A549 (cell line): Measurements from ENCODE around the gene ATP1B1. TPM values are rescaled to one million over a fixed set of nuclear protein-coding genes. Genes with fewer than 3 reads are reported as not detected.

ENCODE experiments used
- ATAC-seq, 2 experiments: fragments of 200-7000 bp in 1 of 2; fragments of >200 bp in 1 of 2; cut with Nextera tagmentation in 1 of 2; cut with Tn5 transposase in 1 of 2; 3 replicates each; pipeline versions ENCODE4 v1.8.0 to v1.9.1; 2018 to 2020; ENCODE audit warnings: mild to moderate bottlenecking in 1 of 2, moderate library complexity in 1 of 2
- CTCF ChIA-PET: fragments of 300-600 bp; sonication (Branson Sonifier 250); formaldehyde crosslinking; extraction: SDS; loops from one replicate; lab custom pipeline; 2021; ENCODE audit warnings: antibody characterized with exemption, inconsistent platforms; lab: Yijun Ruan, JAX
- POLR2A ChIA-PET: fragments of 350-600 bp; formaldehyde crosslinking; extraction: SDS; loops from one replicate; lab custom pipeline; 2021; ENCODE audit warnings: antibody characterized with exemption, inconsistent platforms; lab: Yijun Ruan, JAX
- DNase-seq, 2 experiments: peaks; one replicate each; pipeline versions ENCODE4 v3.0.0 to v3.0.0-alpha.2; 2011 to 2016; ENCODE audit warnings: low read depth in 1 of 2, low spot score in 1 of 2
- FAIRE-seq: peaks from 2 replicates; lab custom pipeline; 2011; peaks lifted over from hg19 to GRCh38; lab: Jason Lieb, UNC
- H3K27ac ChIP-seq, 2 experiments: fragments of >200 bp; sonication (Bioruptor Twin); formaldehyde crosslinking; 3 replicates each; pipeline ENCODE4 v1.5.1; 2016 to 2017
- H3K4me1 ChIP-seq: fragments of >200 bp; sonication (Bioruptor Twin); formaldehyde crosslinking; 3 replicates; pipeline ENCODE4 v1.6.1; 2016
- H3K4me2 ChIP-seq: fragments of >200 bp; sonication (Bioruptor Twin); formaldehyde crosslinking; 3 replicates; pipeline ENCODE4 v1.6.1; 2016
- H3K4me3 ChIP-seq: fragments of >200 bp; sonication (Bioruptor Twin); formaldehyde crosslinking; 3 replicates; pipeline ENCODE4 v1.5.1; 2016
- H3K9me3 ChIP-seq: fragments of >200 bp; sonication (Bioruptor Twin); formaldehyde crosslinking; 3 replicates; pipeline ENCODE4 v1.6.1; 2016
- BHLHE40 ChIP-seq: IDR thresholded peaks from 2 replicates; pipeline ENCODE4 v1.6.1; 2012; ENCODE audit warnings: low read depth, low read length, inconsistent platforms
- CHD4 ChIP-seq: fragments of 200-600 bp; sonication (generic); IDR thresholded peaks from 2 replicates; pipeline ENCODE4 v1.6.1; 2016; ENCODE audit warnings: antibody characterized with exemption, mild to moderate bottlenecking, borderline replicate concordance
- E2F6 ChIP-seq: IDR thresholded peaks from 2 replicates; pipeline ENCODE4 v1.6.1; 2012; ENCODE audit warnings: low read depth, borderline replicate concordance
- EHF ChIP-seq: fragments of 250-450 bp; sonication (Bioruptor Pico); IDR thresholded peaks from 2 replicates; pipeline ENCODE4 v1.5.0; 2020; ENCODE audit warnings: mild to moderate bottlenecking
- EHMT2 ChIP-seq: fragments of 200-600 bp; sonication (generic); IDR thresholded peaks from 2 replicates; pipeline ENCODE4 v1.6.1; 2016; ENCODE audit warnings: antibody characterized with exemption, low read depth, mild to moderate bottlenecking, moderate library complexity
- ESRRA ChIP-seq: fragments of 150-350 bp; IDR thresholded peaks from 2 replicates; pipeline ENCODE4 v1.6.1; 2014; ENCODE audit warnings: mild to moderate bottlenecking, low read length, borderline replicate concordance
- FOSL2 ChIP-seq, 2 experiments: fragments of 450-650 bp in 1 of 2; fragments of >200 bp in 1 of 2; sonication (Bioruptor Twin) in 1 of 2; formaldehyde crosslinking; IDR thresholded peaks; 2 replicates each; pipeline versions ENCODE4 v1.5.0 to v1.6.1; 2016 to 2020; ENCODE audit warnings: mild to moderate bottlenecking in 1 of 2, moderate library complexity in 1 of 2
- FOXS1 ChIP-seq: fragments of 250-450 bp; sonication (Bioruptor Pico); IDR thresholded peaks from 2 replicates; pipeline ENCODE4 v1.5.0; 2020; ENCODE audit warnings: mild to moderate bottlenecking, moderate library complexity
- GATA3 ChIP-seq: IDR thresholded peaks from 2 replicates; pipeline ENCODE4 v1.6.1; 2012; ENCODE audit warnings: borderline replicate concordance
- HES2 ChIP-seq: fragments of >200 bp; sonication (Bioruptor Twin); formaldehyde crosslinking; IDR thresholded peaks from 2 replicates; pipeline ENCODE4 v1.6.1; 2016
- HEYL ChIP-seq: fragments of 250-450 bp; sonication (Bioruptor Pico); IDR thresholded peaks from 2 replicates; pipeline ENCODE4 v1.8.0; 2021; ENCODE audit warnings: mild to moderate bottlenecking, moderate library complexity
- HOXB5 ChIP-seq: fragments of 250-450 bp; sonication (Bioruptor Pico); IDR thresholded peaks from 2 replicates; pipeline ENCODE4 v1.5.0; 2020; ENCODE audit warnings: mild to moderate bottlenecking, moderate library complexity
- JUN ChIP-seq, 2 experiments: fragments of >200 bp; sonication (Bioruptor Twin); formaldehyde crosslinking; IDR thresholded peaks; 2 replicates in 1 of 2; 3 replicates in 1 of 2; pipeline ENCODE4 v1.6.1; 2016 to 2017
- JUNB ChIP-seq: fragments of >200 bp; sonication (Bioruptor Twin); formaldehyde crosslinking; IDR thresholded peaks from 2 replicates; pipeline ENCODE4 v1.6.1; 2016
- KDM1A ChIP-seq: fragments of 200-600 bp; sonication (generic); IDR thresholded peaks from 2 replicates; pipeline ENCODE4 v1.6.1; 2016; ENCODE audit warnings: low read depth, mild to moderate bottlenecking
- KDM5A ChIP-seq: fragments of 200-600 bp; sonication (generic); IDR thresholded peaks from 2 replicates; pipeline ENCODE4 v1.6.1; 2016; ENCODE audit warnings: antibody characterized with exemption, mild to moderate bottlenecking
- MAFK ChIP-seq: fragments of 450-650 bp; IDR thresholded peaks from 2 replicates; pipeline ENCODE4 v1.6.1; 2014; ENCODE audit not compliant: partially characterized antibody
- MAZ ChIP-seq: fragments of 150-350 bp; IDR thresholded peaks from 2 replicates; pipeline ENCODE4 v1.6.1; 2014; ENCODE audit warnings: antibody characterized with exemption, low read depth, low read length, borderline replicate concordance
- PHF8 ChIP-seq: fragments of 200-600 bp; sonication (generic); IDR thresholded peaks from 2 replicates; pipeline ENCODE4 v1.6.1; 2016; ENCODE audit warnings: low read depth, mild to moderate bottlenecking, antibody characterized with exemption, moderate library complexity, borderline replicate concordance
- POLR2A ChIP-seq: IDR thresholded peaks from 2 replicates; pipeline ENCODE4 v1.6.1; 2012; ENCODE audit warnings: mild to moderate bottlenecking, low read length
- RAD21 ChIP-seq, 2 experiments: fragments of >200 bp in 1 of 2; sonication (Bioruptor Twin) in 1 of 2; formaldehyde crosslinking in 1 of 2; IDR thresholded peaks in 1 of 2; conservative IDR thresholded peaks in 1 of 2; 2 replicates in 1 of 2; 3 replicates in 1 of 2; pipeline ENCODE4 v1.6.1; 2012 to 2018; ENCODE audit warnings: inconsistent platforms in 1 of 2
- RARB ChIP-seq: fragments of 250-450 bp; sonication (Bioruptor Pico); IDR thresholded peaks from 2 replicates; pipeline ENCODE4 v1.8.0; 2021; ENCODE audit warnings: mild to moderate bottlenecking, moderate library complexity
- RCOR1 ChIP-seq: fragments of 150-350 bp; IDR thresholded peaks from 2 replicates; pipeline ENCODE4 v1.6.1; 2014; ENCODE audit warnings: antibody characterized with exemption, low read length, low read depth
- RFX5 ChIP-seq: fragments of 450-650 bp; IDR thresholded peaks from 2 replicates; pipeline ENCODE4 v1.7.1; 2014; ENCODE audit warnings: antibody characterized with exemption, mild to moderate bottlenecking, moderate library complexity
- SMC3 ChIP-seq: fragments of >200 bp; sonication (Bioruptor Twin); formaldehyde crosslinking; IDR thresholded peaks from 3 replicates; pipeline ENCODE4 v1.6.1; 2018; ENCODE audit warnings: inconsistent platforms
- TFCP2L1 ChIP-seq: fragments of 250-450 bp; sonication (Bioruptor Pico); IDR thresholded peaks from 2 replicates; pipeline ENCODE4 v1.5.0; 2021; ENCODE audit warnings: mild to moderate bottlenecking
- ZFP36 ChIP-seq: fragments of 450-650 bp; IDR thresholded peaks from 2 replicates; pipeline ENCODE4 v1.6.1; 2014; ENCODE audit warnings: borderline replicate concordance; ENCODE audit not compliant: partially characterized antibody
- WGBS: methylation state at CpG from one replicate; pipeline ENCODE4 v1.1.6; 2017; ENCODE audit errors: missing lambda C conversion rate; 5-methylcytosine and 5-hydroxymethylcytosine counted together
- polyA minus RNA-seq: library from RNA; depleted of rRNA, polyadenylated mRNA; stranded (reverse); fragments of >200 nt; gene quantifications from 2 replicates; pipeline ENCODE4 v1.2.3, GENCODE V29; 2011; rRNA and poly(A)+ RNA removed
- polyA plus RNA-seq, 4 experiments: library from polyadenylated mRNA; depleted of rRNA in 3 of 4; stranded (reverse); fragments of >200 nt; fragmentation: RNase III in 1 of 4; extraction: RNeasy Plus Mini Kit Qiagen cat#74134 plus additional on column Dnase treatment in 1 of 4; gene quantifications; 2 replicates in 3 of 4; 3 replicates in 1 of 4; pipeline ENCODE4 v1.2.3, GENCODE V29; 2011 to 2017
- TF ChIP-seq, protein P1 (sequence below): fragments of 200-600 bp; sonication (generic); IDR thresholded peaks from 2 replicates; pipeline ENCODE4 v1.6.1; 2016; ENCODE audit warnings: antibody characterized with exemption, mild to moderate bottlenecking, moderate library complexity
- TF ChIP-seq, protein P2 (sequence below): fragments of 450-650 bp; IDR thresholded peaks from 2 replicates; pipeline ENCODE4 v1.6.1; 2014; ENCODE audit warnings: antibody characterized with exemption
- TF ChIP-seq, protein P3 (sequence below): fragments of >200 bp; sonication (Bioruptor Twin); formaldehyde crosslinking; IDR thresholded peaks from 3 replicates; pipeline ENCODE4 v1.5.1; 2016
- TF ChIP-seq, protein P4 (sequence below): fragments of 250-450 bp; sonication (Bioruptor Pico); IDR thresholded peaks from 2 replicates; pipeline ENCODE4 v1.5.0; 2020; ENCODE audit warnings: low read depth, mild to moderate bottlenecking, moderate library complexity

ATP1B1 gene
- 323 and 377 TPM in 2 replicates for polyA plus RNA-seq (2011; rRNA removed)
- 74.7 and 88.8 TPM in 2 replicates for polyA plus RNA-seq (2012; cell fraction: cytosol; rRNA removed)
- 51.7 and 61.3 TPM in 2 replicates for polyA plus RNA-seq (2012; cell fraction: nucleus; rRNA removed)
- 215 to 313 TPM (median 303 TPM) in 3 replicates for polyA plus RNA-seq (2017; fragmentation: RNase III; extraction: RNeasy Plus Mini Kit Qiagen cat#74134 plus additional on column Dnase treatment)
- 112 and 115 TPM in 2 replicates for polyA minus RNA-seq

- Histone ChIP-seq H3K27ac (peak within 1 kb of the TSS; percentile 96 to 98), H3K4me2 (peak within 1 kb of the TSS; percentile 98), H3K4me3 (peak within 1 kb of the TSS; percentile 92), H3K4me1 (peaks cover 43% of the 10 kb centered on the region), H3K9me3 (no peaks in the 10 kb centered on the region)
- peak; percentile 90 to 91 for DNase-seq
- peak; percentile 63 to 83 for ATAC-seq
- 0% methylated on average over 11 of the region's 100 CpGs for WGBS
- ChIA-PET POLR2A (interaction anchor here (0.7 to 2.5 kb wide), 22 partner anchors 8 to 507 kb away, joined by 3 to 9 read pairs (median 3); partner anchors contain the start of genes BLZF1 and NME7), CTCF (interaction anchor here (0.6 to 3.1 kb wide), 5 partner anchors 21 to 503 kb away, joined by 3 to 18 read pairs (median 14); no protein-coding TSS in a partner anchor)
- no peak for FAIRE-seq
- TF ChIP-seq ZFP36 (no peak), BHLHE40 (no peak), MAFK (no peak), EHF (CRISPR knock-in tag) (no peak), FOSL2 (IDR thresholded peaks at IDR 0.05) (no peak), FOSL2 (CRISPR knock-in tag; IDR thresholded peaks at IDR 0.05) (no peak), RCOR1 (no peak), GATA3 (peak; percentile 39; the same call in 1 of the 2 replicates), CHD4 (no peak), E2F6 (0 out of 2 replicates have a peak, but pooled peaks have one; percentile 3), JUN (IDR thresholded peaks at IDR 0.05) (peak; percentile 94 to 95), MAZ (peak; percentile 32; the same call in 1 of the 2 replicates), RAD21 (conservative IDR thresholded peaks at IDR 0.05 in 1 of 2, IDR thresholded peaks at IDR 0.05 in 1 of 2) (peak; percentile 10 to 50; a peak in 3 of 5 replicates), RFX5 (no peak), PHF8 (peak; percentile 70), HOXB5 (no peak), FOXS1 (no peak), HEYL (CRISPR knock-in tag) (no peak), ESRRA (no peak), HES2 (no peak), POLR2A (peak; percentile 97), KDM1A (no peak), SMC3 (peak; percentile 10; the same call in 1 of the 3 replicates), EHMT2 (no peak), KDM5A (no peak), RARB (CRISPR knock-in tag) (no peak), TFCP2L1 (CRISPR knock-in tag) (peak; percentile 82; the same call in 1 of the 2 replicates), JUNB (no peak)
- TF ChIP-seq, protein P1, sequence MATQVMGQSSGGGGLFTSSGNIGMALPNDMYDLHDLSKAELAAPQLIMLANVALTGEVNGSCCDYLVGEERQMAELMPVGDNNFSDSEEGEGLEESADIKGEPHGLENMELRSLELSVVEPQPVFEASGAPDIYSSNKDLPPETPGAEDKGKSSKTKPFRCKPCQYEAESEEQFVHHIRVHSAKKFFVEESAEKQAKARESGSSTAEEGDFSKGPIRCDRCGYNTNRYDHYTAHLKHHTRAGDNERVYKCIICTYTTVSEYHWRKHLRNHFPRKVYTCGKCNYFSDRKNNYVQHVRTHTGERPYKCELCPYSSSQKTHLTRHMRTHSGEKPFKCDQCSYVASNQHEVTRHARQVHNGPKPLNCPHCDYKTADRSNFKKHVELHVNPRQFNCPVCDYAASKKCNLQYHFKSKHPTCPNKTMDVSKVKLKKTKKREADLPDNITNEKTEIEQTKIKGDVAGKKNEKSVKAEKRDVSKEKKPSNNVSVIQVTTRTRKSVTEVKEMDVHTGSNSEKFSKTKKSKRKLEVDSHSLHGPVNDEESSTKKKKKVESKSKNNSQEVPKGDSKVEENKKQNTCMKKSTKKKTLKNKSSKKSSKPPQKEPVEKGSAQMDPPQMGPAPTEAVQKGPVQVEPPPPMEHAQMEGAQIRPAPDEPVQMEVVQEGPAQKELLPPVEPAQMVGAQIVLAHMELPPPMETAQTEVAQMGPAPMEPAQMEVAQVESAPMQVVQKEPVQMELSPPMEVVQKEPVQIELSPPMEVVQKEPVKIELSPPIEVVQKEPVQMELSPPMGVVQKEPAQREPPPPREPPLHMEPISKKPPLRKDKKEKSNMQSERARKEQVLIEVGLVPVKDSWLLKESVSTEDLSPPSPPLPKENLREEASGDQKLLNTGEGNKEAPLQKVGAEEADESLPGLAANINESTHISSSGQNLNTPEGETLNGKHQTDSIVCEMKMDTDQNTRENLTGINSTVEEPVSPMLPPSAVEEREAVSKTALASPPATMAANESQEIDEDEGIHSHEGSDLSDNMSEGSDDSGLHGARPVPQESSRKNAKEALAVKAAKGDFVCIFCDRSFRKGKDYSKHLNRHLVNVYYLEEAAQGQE: peak; percentile 21; the same call in 1 of the 2 replicates
- TF ChIP-seq, protein P2, sequence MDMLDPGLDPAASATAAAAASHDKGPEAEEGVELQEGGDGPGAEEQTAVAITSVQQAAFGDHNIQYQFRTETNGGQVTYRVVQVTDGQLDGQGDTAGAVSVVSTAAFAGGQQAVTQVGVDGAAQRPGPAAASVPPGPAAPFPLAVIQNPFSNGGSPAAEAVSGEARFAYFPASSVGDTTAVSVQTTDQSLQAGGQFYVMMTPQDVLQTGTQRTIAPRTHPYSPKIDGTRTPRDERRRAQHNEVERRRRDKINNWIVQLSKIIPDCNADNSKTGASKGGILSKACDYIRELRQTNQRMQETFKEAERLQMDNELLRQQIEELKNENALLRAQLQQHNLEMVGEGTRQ: no peak
- TF ChIP-seq, protein P3, sequence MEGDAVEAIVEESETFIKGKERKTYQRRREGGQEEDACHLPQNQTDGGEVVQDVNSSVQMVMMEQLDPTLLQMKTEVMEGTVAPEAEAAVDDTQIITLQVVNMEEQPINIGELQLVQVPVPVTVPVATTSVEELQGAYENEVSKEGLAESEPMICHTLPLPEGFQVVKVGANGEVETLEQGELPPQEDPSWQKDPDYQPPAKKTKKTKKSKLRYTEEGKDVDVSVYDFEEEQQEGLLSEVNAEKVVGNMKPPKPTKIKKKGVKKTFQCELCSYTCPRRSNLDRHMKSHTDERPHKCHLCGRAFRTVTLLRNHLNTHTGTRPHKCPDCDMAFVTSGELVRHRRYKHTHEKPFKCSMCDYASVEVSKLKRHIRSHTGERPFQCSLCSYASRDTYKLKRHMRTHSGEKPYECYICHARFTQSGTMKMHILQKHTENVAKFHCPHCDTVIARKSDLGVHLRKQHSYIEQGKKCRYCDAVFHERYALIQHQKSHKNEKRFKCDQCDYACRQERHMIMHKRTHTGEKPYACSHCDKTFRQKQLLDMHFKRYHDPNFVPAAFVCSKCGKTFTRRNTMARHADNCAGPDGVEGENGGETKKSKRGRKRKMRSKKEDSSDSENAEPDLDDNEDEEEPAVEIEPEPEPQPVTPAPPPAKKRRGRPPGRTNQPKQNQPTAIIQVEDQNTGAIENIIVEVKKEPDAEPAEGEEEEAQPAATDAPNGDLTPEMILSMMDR: no peak
- TF ChIP-seq, protein P4, sequence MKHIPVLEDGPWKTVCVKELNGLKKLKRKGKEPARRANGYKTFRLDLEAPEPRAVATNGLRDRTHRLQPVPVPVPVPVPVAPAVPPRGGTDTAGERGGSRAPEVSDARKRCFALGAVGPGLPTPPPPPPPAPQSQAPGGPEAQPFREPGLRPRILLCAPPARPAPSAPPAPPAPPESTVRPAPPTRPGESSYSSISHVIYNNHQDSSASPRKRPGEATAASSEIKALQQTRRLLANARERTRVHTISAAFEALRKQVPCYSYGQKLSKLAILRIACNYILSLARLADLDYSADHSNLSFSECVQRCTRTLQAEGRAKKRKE (CRISPR knock-in tag): no peak
Observed at GRCh38 chr1:169106095-169106920, at the start of gene ATP1B1. TSS of gene ATP1B1 (plus strand) at chr1:169106690. CDS start at chr1:169106830, 140 bp downstream.
